Mammary epithelial cell (primary cell): ENCODE measurements around the gene CHRFAM7A.
"Not testable (repeated sequence)": the region's sequence is repeated elsewhere in the genome, so short reads cannot be mapped to it uniquely, and the experiment has no call there.

Source experiments
- CTCF ChIP-seq, 2 donors: IDR thresholded peaks in 1 of 2; conservative IDR thresholded peaks in 1 of 2; 2 replicates each; pipeline ENCODE4 v1.5.1; 2011 to 2012; ENCODE audit warnings: inconsistent platforms in 2 of 2, low read length in 2 of 2, mild to moderate bottlenecking in 2 of 2, control low read depth in 1 of 2, low read depth in 1 of 2; ENCODE audit not compliant: insufficient read depth in 1 of 2; ENCODE audit errors: extremely low read depth in 1 of 2
- EZH2 ChIP-seq: IDR thresholded peaks from 2 replicates; pipeline ENCODE4 v1.6.1; 2012; ENCODE audit warnings: low read length, inconsistent platforms, borderline replicate concordance

- not testable (repeated sequence) for TF ChIP-seq CTCF (conservative IDR thresholded peaks at IDR 0.05 in 1 of 2, IDR thresholded peaks at IDR 0.05 in 1 of 2; ENCODE audit: extremely low read depth in 1 of 2, insufficient read depth in 1 of 2, low read depth in 1 of 2, low read length in 2 of 2); EZH2
These were observed 27.4 kb upstream of the CHRFAM7A start for GRCh38 chr15:30420723-30421122.
